Adrenal gland (tissue), 5 donors: ENCODE results near the gene ARTN.

ENCODE experiments used
- POLR2A ChIP-seq, 2 donors: fragments of 450-650 bp; IDR thresholded peaks; one replicate each; pipeline ENCODE4 v1.6.1; 2017; ENCODE audit warnings: antibody characterized with exemption in 2 of 2, mild to moderate bottlenecking in 2 of 2, moderate library complexity in 1 of 2
- TF ChIP-seq, protein P1 (sequence below), 6 experiments: fragments of 450-650 bp in 4 of 6; fragments of 200-600 bp in 2 of 6; sonication (generic) in 1 of 6; IDR thresholded peaks; 1 replicate in 5 of 6; 2 replicates in 1 of 6; pipeline versions ENCODE4 v1.5.1 to v1.8.0; 2016 to 2021; ENCODE audit warnings: antibody characterized with exemption in 6 of 6, mild to moderate bottlenecking in 2 of 6, moderate library complexity in 1 of 6
- donor health status: DM: no; HTN: no; CAD: no.

DNA sequence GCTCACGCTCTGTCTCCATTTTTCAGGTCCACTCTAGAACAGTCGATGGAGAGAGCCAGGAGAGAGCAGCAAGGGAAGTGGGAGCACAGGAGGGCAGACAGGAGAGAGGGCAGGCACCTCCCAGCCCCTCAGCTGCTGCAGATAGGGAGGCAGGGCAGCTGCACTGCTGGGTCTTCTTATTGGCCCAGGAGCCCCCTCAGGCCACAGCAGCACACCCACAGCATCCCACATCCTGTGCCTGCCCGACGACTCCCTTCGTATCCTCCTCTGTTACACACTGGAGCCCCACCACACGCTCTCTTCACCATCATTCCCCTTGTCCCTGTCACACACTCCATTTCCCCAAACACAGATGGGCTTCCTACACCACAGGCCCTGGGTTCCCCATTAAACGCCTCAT is 13.7 kb upstream of the ARTN start:
- no peak for TF ChIP-seq POLR2A (IDR thresholded peaks at IDR 0.05)
- TF ChIP-seq, protein P1, sequence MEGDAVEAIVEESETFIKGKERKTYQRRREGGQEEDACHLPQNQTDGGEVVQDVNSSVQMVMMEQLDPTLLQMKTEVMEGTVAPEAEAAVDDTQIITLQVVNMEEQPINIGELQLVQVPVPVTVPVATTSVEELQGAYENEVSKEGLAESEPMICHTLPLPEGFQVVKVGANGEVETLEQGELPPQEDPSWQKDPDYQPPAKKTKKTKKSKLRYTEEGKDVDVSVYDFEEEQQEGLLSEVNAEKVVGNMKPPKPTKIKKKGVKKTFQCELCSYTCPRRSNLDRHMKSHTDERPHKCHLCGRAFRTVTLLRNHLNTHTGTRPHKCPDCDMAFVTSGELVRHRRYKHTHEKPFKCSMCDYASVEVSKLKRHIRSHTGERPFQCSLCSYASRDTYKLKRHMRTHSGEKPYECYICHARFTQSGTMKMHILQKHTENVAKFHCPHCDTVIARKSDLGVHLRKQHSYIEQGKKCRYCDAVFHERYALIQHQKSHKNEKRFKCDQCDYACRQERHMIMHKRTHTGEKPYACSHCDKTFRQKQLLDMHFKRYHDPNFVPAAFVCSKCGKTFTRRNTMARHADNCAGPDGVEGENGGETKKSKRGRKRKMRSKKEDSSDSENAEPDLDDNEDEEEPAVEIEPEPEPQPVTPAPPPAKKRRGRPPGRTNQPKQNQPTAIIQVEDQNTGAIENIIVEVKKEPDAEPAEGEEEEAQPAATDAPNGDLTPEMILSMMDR (IDR thresholded peaks at IDR 0.05) = no peak
